RWPE1 (cell line): ENCODE data around the gene FGF12.

Source experiments
- CTCF ChIA-PET: fragments of 350-600 bp; sonication (Branson Sonifier 250); formaldehyde crosslinking; extraction: SDS; loops from one replicate; lab custom pipeline; 2021; lab: Yijun Ruan, JAX
- POLR2A ChIA-PET: fragments of 400-600 bp; formaldehyde crosslinking; extraction: SDS; loops from one replicate; lab custom pipeline; 2020; ENCODE audit warnings: antibody characterized with exemption; ENCODE audit not compliant: low non-redundant PET; lab: Yijun Ruan, JAX
- DNase-seq: peaks from one replicate; pipeline ENCODE4 v3.0.0; 2012; ENCODE audit warnings: low spot score
- H3K27ac ChIP-seq: fragments of 450-650 bp; 2 replicates; pipeline ENCODE4 v1.5.1; 2017
- CTCF ChIP-seq: fragments of 450-650 bp; conservative IDR thresholded peaks from 2 replicates; pipeline ENCODE4 v1.5.1; 2017; ENCODE audit warnings: low read depth, mild to moderate bottlenecking

The FGF12 gene

GRCh38 chr3:192332386-192333291, 394.7 kb downstream of the FGF12 start:
- CTCF ChIA-PET: interaction anchor here (0.6 kb wide), 1 partner anchor 34 kb away, joined by 4 read pairs; no protein-coding TSS in a partner anchor

GRCh38 chr3:192331749-192332385, 395.5 kb downstream of the FGF12 start:
- ChIA-PET POLR2A (no interaction called here), CTCF (no interaction called here)
- TF ChIP-seq CTCF: no peak
- no peak for DNase-seq
- no peak overlapping the region for H3K27ac ChIP-seq

More at GRCh38 chr3:192332386-192333291, 394.7 kb downstream of the FGF12 start:
- no peak overlapping the region for H3K27ac ChIP-seq
- no peak for DNase-seq
- no peak for TF ChIP-seq CTCF
- POLR2A ChIA-PET: no interaction called here

- H3K27ac ChIP-seq: no peak overlapping the region
- DNase-seq: no peak
- no peak for TF ChIP-seq CTCF
- CTCF ChIA-PET: no interaction called here
- POLR2A ChIA-PET: no interaction called here
These were observed 400.7 kb downstream of the FGF12 start for GRCh38 chr3:192326656-192327055.

GRCh38 chr3:192317564-192317963, 409.8 kb downstream of the FGF12 start:
- no peak for TF ChIP-seq CTCF
- ChIA-PET CTCF (no interaction called here), POLR2A (no interaction called here)
- H3K27ac ChIP-seq: no peak overlapping the region
- no peak for DNase-seq

- POLR2A ChIA-PET: no interaction called here
- TF ChIP-seq CTCF: no peak
- no peak for DNase-seq
- CTCF ChIA-PET: no interaction called here
- H3K27ac ChIP-seq: no peak overlapping the region
These were observed 413.7 kb downstream of the FGF12 start for GRCh38 chr3:192313605-192314004.

- CTCF ChIA-PET: no interaction called here
- no peak overlapping the region for H3K27ac ChIP-seq
- no peak for DNase-seq
- no peak for TF ChIP-seq CTCF
- POLR2A ChIA-PET: no interaction called here
These were observed 419.7 kb downstream of the FGF12 start for GRCh38 chr3:192307631-192308030.
